Esophagus squamous epithelium (tissue), 5 donors: Measurements from ENCODE around the gene CRACDL. TPM values are rescaled to one million over a fixed set of nuclear protein-coding genes. Genes with fewer than 3 reads are reported as not detected.
A peak's percentile ranks its signal among the peaks of the same experiment; 100 is the strongest.

Experiments used
- DNase-seq: peaks from one replicate; lab custom pipeline; 2025; lab: John Stamatoyannopoulos, UW
- H3K27ac ChIP-seq, 4 donors: fragments of 200-600 bp; sonication (generic); one replicate each; pipeline ENCODE4 v1.5.1; 2016 to 2019; ENCODE audit warnings: mild to moderate bottlenecking in 1 of 4
- H3K27me3 ChIP-seq, 4 donors: fragments of 200-600 bp; sonication (generic); 1 replicate in 3 of 4; 2 replicates in 1 of 4; pipeline versions ENCODE4 v1.5.1 to v1.6.0; 2017 to 2021; ENCODE audit warnings: antibody characterized with exemption in 1 of 4
- H3K36me3 ChIP-seq, 3 donors: fragments of 200-600 bp; sonication (generic); one replicate each; pipeline ENCODE4 v1.5.1; 2016 to 2019
- H3K4me1 ChIP-seq, 3 donors: fragments of 200-600 bp; sonication (generic); one replicate each; pipeline ENCODE4 v1.5.1; 2017 to 2019
- H3K4me3 ChIP-seq, 4 donors: fragments of 200-600 bp; sonication (generic); 1 replicate in 3 of 4; 2 replicates in 1 of 4; pipeline ENCODE4 v1.5.1; 2016 to 2019; ENCODE audit warnings: mild to moderate bottlenecking in 2 of 4, moderate library complexity in 1 of 4
- H3K9me3 ChIP-seq, 3 donors: fragments of 200-600 bp; sonication (generic); one replicate each; pipeline ENCODE4 v1.5.1; 2016 to 2019
- POLR2A ChIP-seq, 4 donors: fragments of 450-650 bp; IDR thresholded peaks; one replicate each; pipeline ENCODE4 v1.6.1; 2017; ENCODE audit warnings: antibody characterized with exemption in 4 of 4, mild to moderate bottlenecking in 4 of 4, moderate library complexity in 3 of 4
- WGBS, 2 donors: methylation state at CpG; one replicate each; pipeline ENCODE4 v1.1.5; 2018; 5-methylcytosine and 5-hydroxymethylcytosine counted together
- intact Hi-C: fragments of 100-400 bp; cut with DNase I; formaldehyde crosslinking; loops from one replicate; pipeline ENCODE4 v1.15.0; 2022
- total RNA-seq, 4 donors: library from RNA; depleted of rRNA; stranded (reverse); fragments of >200 nt; gene quantifications; one replicate each; pipeline ENCODE4 v1.1.0, GENCODE V29; 2016
- TF ChIP-seq, protein P1 (sequence below), 6 experiments: fragments of 450-650 bp in 4 of 6; fragments of 200-600 bp in 2 of 6; sonication (generic) in 2 of 6; IDR thresholded peaks; one replicate each; pipeline ENCODE4 v1.5.1; 2016 to 2019; ENCODE audit warnings: antibody characterized with exemption in 6 of 6, mild to moderate bottlenecking in 4 of 6, moderate library complexity in 4 of 6
- donor health status: DM: yes; HTN: yes; CAD: no.

CRACDL gene
- total RNA-seq, 4 donors from 2014 or later = 6.5 to 33.6 (median 9.7) TPM

DNA sequence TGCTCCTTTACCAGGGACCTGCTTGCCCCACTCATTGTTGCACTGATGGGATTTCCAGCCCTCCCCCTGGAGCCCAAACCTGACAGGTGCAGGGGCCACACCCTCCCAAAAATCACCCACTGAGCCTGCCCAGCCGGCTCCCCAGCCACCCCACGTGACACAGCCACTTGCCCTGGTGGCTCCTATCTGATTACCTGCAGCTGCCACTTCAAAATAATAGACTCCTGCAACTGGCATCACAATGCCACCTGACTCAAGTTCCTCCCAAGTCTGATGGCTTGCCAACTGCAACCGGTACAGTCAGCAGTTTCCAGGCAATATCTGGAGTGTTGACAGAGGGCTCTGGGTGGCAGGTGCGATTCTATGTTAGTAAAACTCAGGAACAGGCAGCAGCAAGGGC is 66.2 kb downstream of the CRACDL start:
- 21 to 44% methylated on average over 2 to 3 of the region's 4 CpGs for WGBS, 2 donors
- Histone ChIP-seq H3K4me1 (peaks cover 9 to 77% (median 11%) of the 10 kb centered on the region in 3 donors), H3K36me3 (no peaks in the 10 kb centered on the region), H3K27me3 (no peaks in the 10 kb centered on the region), H3K4me3 (peak overlapping the region; percentile 12 to 54 (median 45)), H3K27ac (peak overlapping the region; percentile 87 to 95 (median 91)), H3K9me3 (no peaks in the 10 kb centered on the region)
- TF ChIP-seq POLR2A (IDR thresholded peaks at IDR 0.05) = no peak
- TF ChIP-seq, protein P1, sequence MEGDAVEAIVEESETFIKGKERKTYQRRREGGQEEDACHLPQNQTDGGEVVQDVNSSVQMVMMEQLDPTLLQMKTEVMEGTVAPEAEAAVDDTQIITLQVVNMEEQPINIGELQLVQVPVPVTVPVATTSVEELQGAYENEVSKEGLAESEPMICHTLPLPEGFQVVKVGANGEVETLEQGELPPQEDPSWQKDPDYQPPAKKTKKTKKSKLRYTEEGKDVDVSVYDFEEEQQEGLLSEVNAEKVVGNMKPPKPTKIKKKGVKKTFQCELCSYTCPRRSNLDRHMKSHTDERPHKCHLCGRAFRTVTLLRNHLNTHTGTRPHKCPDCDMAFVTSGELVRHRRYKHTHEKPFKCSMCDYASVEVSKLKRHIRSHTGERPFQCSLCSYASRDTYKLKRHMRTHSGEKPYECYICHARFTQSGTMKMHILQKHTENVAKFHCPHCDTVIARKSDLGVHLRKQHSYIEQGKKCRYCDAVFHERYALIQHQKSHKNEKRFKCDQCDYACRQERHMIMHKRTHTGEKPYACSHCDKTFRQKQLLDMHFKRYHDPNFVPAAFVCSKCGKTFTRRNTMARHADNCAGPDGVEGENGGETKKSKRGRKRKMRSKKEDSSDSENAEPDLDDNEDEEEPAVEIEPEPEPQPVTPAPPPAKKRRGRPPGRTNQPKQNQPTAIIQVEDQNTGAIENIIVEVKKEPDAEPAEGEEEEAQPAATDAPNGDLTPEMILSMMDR (IDR thresholded peaks at IDR 0.05) = peak in 3 of 6 experiments; percentile 10 to 48 (median 31)
- DNase-seq = no peak
- intact Hi-C loops = no loop called here

DNA sequence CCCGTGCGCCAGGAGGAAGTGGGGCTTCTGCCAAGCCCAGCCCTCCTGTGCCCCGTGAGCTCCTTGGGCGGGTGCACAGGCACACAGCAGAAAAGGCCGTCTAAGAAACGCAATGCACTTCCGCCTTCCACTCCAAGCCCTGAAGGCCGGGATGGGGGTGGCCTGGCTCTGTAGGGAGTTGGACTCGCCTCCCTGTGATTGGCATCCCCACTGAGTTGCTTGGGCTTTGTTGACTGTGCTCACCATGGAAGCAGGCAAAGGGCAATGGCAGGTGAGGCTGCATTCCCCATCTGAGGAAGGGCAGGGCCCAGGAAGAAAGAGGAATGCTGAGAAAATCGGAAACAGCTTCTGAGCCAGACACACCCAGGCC is 66.8 kb downstream of the CRACDL start:
- no peak for DNase-seq
- intact Hi-C loops = no loop called here
- H3K27me3 ChIP-seq = no peaks in the 10 kb centered on the region
- H3K9me3 ChIP-seq = no peaks in the 10 kb centered on the region
- peak overlapping the region; percentile 23 to 54 (median 45) for H3K4me3 ChIP-seq
- peak overlapping the region; percentile 87 to 95 (median 91) for H3K27ac ChIP-seq
- no peaks in the 10 kb centered on the region for H3K36me3 ChIP-seq
- TF ChIP-seq, protein P1 (IDR thresholded peaks at IDR 0.05) = no peak
- TF ChIP-seq POLR2A (IDR thresholded peaks at IDR 0.05) = peak in 1 of 4 donors; percentile 37
- WGBS, 2 donors = 33 to 49% methylated on average over 6 of the region's 10 CpGs
- H3K4me1 ChIP-seq = peaks cover 9 to 75% (median 11%) of the 10 kb centered on the region in 3 donors

DNA sequence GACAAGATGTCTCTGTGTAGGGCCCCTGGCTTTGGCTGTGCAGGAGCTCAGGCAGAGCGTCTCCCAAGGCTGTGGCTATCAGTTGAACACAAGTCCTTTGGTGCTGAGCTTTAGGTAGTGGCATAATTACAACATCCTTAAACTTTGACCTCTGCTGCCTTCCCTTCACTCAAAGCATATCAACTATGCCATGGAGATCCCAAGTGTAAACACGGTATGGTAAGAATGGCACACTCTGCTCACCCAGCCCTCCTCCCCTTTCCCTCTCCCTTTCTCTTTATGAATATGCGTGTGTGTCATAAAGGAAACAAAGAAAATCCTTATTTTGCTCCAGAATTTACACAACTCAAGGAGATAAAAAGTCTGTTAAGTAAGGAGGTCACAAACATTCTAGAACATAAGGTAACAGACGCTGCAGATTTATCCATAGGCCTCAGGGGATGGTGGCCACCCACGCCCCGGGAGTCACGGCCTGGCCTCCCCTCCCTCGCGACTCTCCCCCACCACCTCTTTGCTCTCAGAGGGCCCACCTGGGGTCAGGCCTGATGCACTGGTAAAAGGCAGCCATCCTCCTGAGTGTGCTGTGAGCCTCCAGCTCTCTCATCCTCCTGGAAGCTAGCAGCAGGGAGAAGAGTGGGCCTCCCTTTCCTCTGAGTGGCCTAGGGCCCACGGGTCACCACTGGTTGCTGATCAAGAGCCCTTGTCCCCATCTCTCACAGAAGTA is 67.3 kb downstream of the CRACDL start:
- intact Hi-C loops = no loop called here
- 35 to 43% methylated on average over 7 to 9 of the region's 10 CpGs for WGBS, 2 donors
- Histone ChIP-seq H3K4me1 (peaks cover 9 to 70% (median 11%) of the 10 kb centered on the region in 3 donors), H3K36me3 (no peaks in the 10 kb centered on the region), H3K27me3 (no peaks in the 10 kb centered on the region), H3K27ac (peak overlapping the region; percentile 87 to 95 (median 91)), H3K4me3 (peak overlapping the region; percentile 23 to 54 (median 45)), H3K9me3 (no peaks in the 10 kb centered on the region)
- TF ChIP-seq, protein P1 (IDR thresholded peaks at IDR 0.05) = no peak
- TF ChIP-seq POLR2A (IDR thresholded peaks at IDR 0.05) = no peak
- DNase-seq = no peak

DNA sequence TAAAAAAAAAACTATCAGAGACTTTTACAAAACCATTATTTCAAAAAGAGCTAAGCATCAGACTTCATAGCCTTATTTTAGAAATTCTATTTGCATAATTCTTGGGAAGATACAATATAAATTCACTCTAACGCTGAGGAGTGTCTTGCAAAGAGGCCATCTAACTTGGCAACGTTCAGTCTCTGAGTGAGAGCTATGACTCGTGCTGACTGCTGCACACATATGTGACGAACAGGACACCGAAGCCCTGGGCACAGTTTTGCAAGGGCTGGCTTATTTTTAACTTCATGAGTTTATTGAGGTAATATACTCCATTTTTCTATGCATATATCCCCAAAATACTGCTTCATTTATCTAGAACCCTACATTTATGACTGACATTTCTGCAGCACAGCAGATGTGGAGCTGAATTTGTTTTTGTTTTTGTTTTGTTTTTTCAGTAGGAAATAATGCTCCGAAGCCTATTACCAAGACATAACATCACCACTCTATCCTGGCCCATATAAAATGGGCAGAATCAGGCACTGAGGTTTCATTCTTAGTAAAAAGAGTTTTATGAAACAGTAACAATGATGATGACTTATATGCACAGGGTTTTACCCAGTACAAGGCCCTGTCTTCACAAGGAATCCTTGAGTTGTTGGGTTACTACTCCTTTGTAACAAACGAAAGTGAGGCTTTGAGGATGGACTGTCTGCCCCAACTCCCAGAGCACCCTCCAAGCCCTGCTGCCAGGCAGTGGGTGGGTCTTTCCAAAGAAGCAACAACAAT is 68.3 kb downstream of the CRACDL start:
- H3K4me3 ChIP-seq = peak overlapping the region in 3 of 4 donors; percentile 23 to 54 (median 49)
- DNase-seq = no peak
- peaks cover 9 to 62% (median 11%) of the 10 kb centered on the region in 3 donors for H3K4me1 ChIP-seq
- intact Hi-C loops = no loop called here
- peak overlapping the region; percentile 87 to 95 (median 91) for H3K27ac ChIP-seq
- no peaks in the 10 kb centered on the region for H3K36me3 ChIP-seq
- no peaks in the 10 kb centered on the region for H3K27me3 ChIP-seq
- TF ChIP-seq, protein P1 (IDR thresholded peaks at IDR 0.05) = no peak
- no peak for TF ChIP-seq POLR2A (IDR thresholded peaks at IDR 0.05)
- H3K9me3 ChIP-seq = no peaks in the 10 kb centered on the region
- WGBS, 2 donors = 57 to 66% methylated on average over 7 of the region's 7 CpGs

DNA sequence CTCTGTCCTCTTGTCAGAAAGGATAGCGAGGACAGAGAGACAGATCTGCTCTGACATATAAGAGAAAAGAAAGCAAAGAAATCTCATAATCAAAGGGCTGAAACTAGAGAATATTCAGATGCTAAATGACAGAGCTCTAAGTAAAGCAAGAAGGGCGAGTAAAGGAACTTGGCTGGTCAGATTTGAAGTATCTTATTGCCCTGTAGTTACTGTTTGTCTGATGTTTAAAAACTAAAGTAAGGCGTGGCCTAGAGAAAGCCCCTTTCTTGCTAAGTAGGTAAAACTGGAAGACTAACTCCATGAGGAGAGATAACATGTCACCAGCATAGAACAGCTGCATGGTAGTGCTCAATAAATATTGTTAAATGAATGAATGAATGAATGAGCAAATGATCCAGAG is 70.0 kb downstream of the CRACDL start:
- Histone ChIP-seq H3K4me1 (peaks cover 9 to 57% (median 11%) of the 10 kb centered on the region in 3 donors), H3K36me3 (no peaks in the 10 kb centered on the region), H3K4me3 (no peak overlapping the region), H3K27me3 (no peaks in the 10 kb centered on the region), H3K27ac (peak overlapping the region in 1 of 4 donors; percentile 69), H3K9me3 (peaks cover 0 to 9% (median 9%) of the 10 kb centered on the region in 3 donors)
- TF ChIP-seq, protein P1 (IDR thresholded peaks at IDR 0.05) = no peak
- TF ChIP-seq POLR2A (IDR thresholded peaks at IDR 0.05) = no peak
- WGBS, 2 donors = 72 to 82% methylated on average over 2 of the region's 3 CpGs
- no peak for DNase-seq
- intact Hi-C loops = no loop called here
